IMR-90 (cell line): ENCODE data around the gene PKIG. TPM values are rescaled to one million over a fixed set of nuclear protein-coding genes. Genes with fewer than 3 reads are reported as not detected.

Experiments
- ATAC-seq: fragments of 200-7000 bp; cut with Tn5 transposase; 2 replicates; pipeline ENCODE4 v1.9.1; 2020; ENCODE audit warnings: low read depth, mild to moderate bottlenecking, moderate library complexity
- BruUV-seq: library from RNA; stranded (reverse); fragments of 400-500 nt; replicated peaks from 2 replicates; lab custom pipeline; 2021; lab: Mats Ljungman, UMichigan
- CTCF ChIA-PET: fragments of 300-600 bp; formaldehyde crosslinking; extraction: SDS; loops from one replicate; lab custom pipeline; 2021; ENCODE audit warnings: antibody characterized with exemption; lab: Yijun Ruan, JAX
- POLR2A ChIA-PET: fragments of 300-600 bp; sonication (Branson Sonifier 250); formaldehyde crosslinking; loops from one replicate; lab custom pipeline; 2022; ENCODE audit warnings: antibody characterized with exemption; ENCODE audit not compliant: unreplicated experiment; lab: Charles Lee
- DNase-seq: peaks from one replicate; pipeline ENCODE4 v3.0.0; 2013
- H2AFZ ChIP-seq: replicated peaks from 2 replicates; pipeline ENCODE3; 2013; ENCODE audit warnings: low read length, mild to moderate bottlenecking; ENCODE audit not compliant: poor library complexity
- H2AK5ac ChIP-seq: 2 replicates; pipeline ENCODE4 v1.6.1; 2013; ENCODE audit warnings: low read depth, low read length, inconsistent platforms
- H2AK9ac ChIP-seq: replicated peaks from 2 replicates; pipeline ENCODE3; 2013; ENCODE audit warnings: mild to moderate bottlenecking, low read depth, low read length, moderate library complexity; ENCODE audit not compliant: poor library complexity
- H2BK120ac ChIP-seq: 2 replicates; pipeline ENCODE4 v1.6.1; 2013; ENCODE audit warnings: low read depth, low read length, inconsistent platforms
- H2BK15ac ChIP-seq: 3 replicates; pipeline ENCODE4 v1.6.1; 2013; ENCODE audit warnings: low read depth, low read length, inconsistent platforms
- H2BK20ac ChIP-seq: 2 replicates; pipeline ENCODE4 v1.6.1; 2013; ENCODE audit warnings: low read depth, mild to moderate bottlenecking, inconsistent platforms, low read length, moderate library complexity
- H2BK5ac ChIP-seq: 2 replicates; pipeline ENCODE4 v1.6.1; 2013; ENCODE audit warnings: mild to moderate bottlenecking, low read depth, low read length, inconsistent platforms; ENCODE audit not compliant: poor library complexity, severe bottlenecking
- H3K14ac ChIP-seq: replicated peaks from 2 replicates; pipeline ENCODE4 v1.6.1; 2013; ENCODE audit warnings: low read depth, low read length, inconsistent platforms
- H3K18ac ChIP-seq: 2 replicates; pipeline ENCODE4 v1.6.1; 2013; ENCODE audit warnings: low read depth, low read length, control low read depth
- H3K23ac ChIP-seq: 2 replicates; pipeline ENCODE4 v1.6.1; 2013; ENCODE audit warnings: low read depth, low read length, inconsistent platforms
- H3K27ac ChIP-seq: 2 replicates; pipeline ENCODE4 v1.5.1; 2013; ENCODE audit warnings: mild to moderate bottlenecking, control low read depth, low read length; ENCODE audit not compliant: insufficient read depth
- H3K27me3 ChIP-seq: 2 replicates; pipeline ENCODE4 v1.6.1; 2013; ENCODE audit warnings: low read length; ENCODE audit not compliant: control insufficient read depth, insufficient read depth
- H3K36me3 ChIP-seq: 2 replicates; pipeline ENCODE4 v1.6.1; 2013; ENCODE audit warnings: low read length, mixed read lengths; ENCODE audit not compliant: control insufficient read depth, insufficient read depth
- H3K4ac ChIP-seq: 2 replicates; pipeline ENCODE4 v1.6.1; 2013; ENCODE audit warnings: low read depth, low read length, inconsistent platforms
- H3K4me1 ChIP-seq: 2 replicates; pipeline ENCODE4 v1.6.1; 2013; ENCODE audit warnings: low read length, mixed read lengths; ENCODE audit not compliant: control insufficient read depth, insufficient read depth
- H3K4me2 ChIP-seq: 2 replicates; pipeline ENCODE4 v1.6.1; 2013; ENCODE audit warnings: low read depth, mild to moderate bottlenecking, control low read depth, low read length, moderate library complexity
- H3K4me3 ChIP-seq: 2 replicates; pipeline ENCODE4 v1.5.1; 2013; ENCODE audit warnings: low read depth, mild to moderate bottlenecking, control low read depth, low read length, moderate library complexity; ENCODE audit not compliant: insufficient read depth
- H3K56ac ChIP-seq: 2 replicates; pipeline ENCODE4 v1.6.1; 2013; ENCODE audit warnings: low read length, inconsistent platforms; ENCODE audit not compliant: insufficient read depth; ENCODE audit errors: extremely low read depth
- H3K79me1 ChIP-seq, 2 experiments: 2 replicates each; pipeline ENCODE4 v1.6.1; 2013; ENCODE audit warnings: low read length in 2 of 2, inconsistent platforms in 1 of 2, low read depth in 1 of 2
- H3K9ac ChIP-seq: 2 replicates; pipeline ENCODE4 v1.6.1; 2013; ENCODE audit warnings: low read depth, low read length, control low read depth
- H3K9me1 ChIP-seq: 2 replicates; pipeline ENCODE4 v1.6.1; 2013; ENCODE audit warnings: low read length, inconsistent platforms; ENCODE audit not compliant: insufficient read depth
- H3K9me3 ChIP-seq: 2 replicates; pipeline ENCODE4 v1.6.1; 2013; ENCODE audit warnings: low read length; ENCODE audit not compliant: control insufficient read depth, insufficient read depth
- H4K20me1 ChIP-seq: 2 replicates; pipeline ENCODE4 v1.6.1; 2013; ENCODE audit warnings: low read length, inconsistent platforms; ENCODE audit not compliant: insufficient read depth
- H4K5ac ChIP-seq: 2 replicates; pipeline ENCODE4 v1.6.1; 2013; ENCODE audit warnings: mild to moderate bottlenecking, low read depth, low read length, control low read depth
- H4K8ac ChIP-seq, 2 experiments: 2 replicates each; pipeline ENCODE4 v1.6.1; 2013; ENCODE audit warnings: low read depth in 2 of 2, low read length in 2 of 2, control low read depth in 1 of 2, inconsistent platforms in 1 of 2
- H4K91ac ChIP-seq: 2 replicates; pipeline ENCODE4 v1.6.1; 2013; ENCODE audit warnings: low read depth, low read length, inconsistent platforms; ENCODE audit not compliant: insufficient read depth
- CHD1 ChIP-seq: IDR thresholded peaks from 2 replicates; pipeline ENCODE4 v1.6.1; 2012; ENCODE audit warnings: low read depth, low read length, improper control_type of control experiment
- FOS ChIP-seq: fragments of 150-350 bp; IDR thresholded peaks from 2 replicates; pipeline ENCODE4 v1.6.1; 2016; ENCODE audit warnings: low read depth, low read length
- MAFK ChIP-seq: IDR thresholded peaks from 2 replicates; pipeline ENCODE4 v1.6.1; 2012; ENCODE audit warnings: low read depth, low read length, improper control_type of control experiment
- NFE2L2 ChIP-seq: fragments of 150-350 bp; IDR thresholded peaks from 2 replicates; pipeline ENCODE4 v1.6.1; 2016; ENCODE audit warnings: low read depth, mild to moderate bottlenecking, low read length
- SMC3 ChIP-seq: fragments of 150-350 bp; IDR thresholded peaks from 2 replicates; pipeline ENCODE4 v1.6.1; 2016; ENCODE audit warnings: low read depth, mild to moderate bottlenecking, antibody characterized with exemption, low read length, moderate library complexity
- USF2 ChIP-seq: fragments of 150-350 bp; IDR thresholded peaks from 2 replicates; pipeline ENCODE4 v1.6.1; 2017; ENCODE audit warnings: mild to moderate bottlenecking, antibody characterized with exemption, low read length, low read depth
- WGBS, 2 experiments: methylation state at CpG; one replicate each; pipeline versions ENCODE4 v1.1.5 to v1.1.7; 2013; ENCODE audit warnings: missing lambda C conversion rate in 2 of 2; ENCODE audit not compliant: insufficient read length in 1 of 2; ENCODE audit errors: extremely low coverage in 2 of 2; 5-methylcytosine and 5-hydroxymethylcytosine counted together
- dilution Hi-C: fragments of 300-500 bp; cut with HindIII; formaldehyde crosslinking; loops from one replicate; pipeline ENCODE4 v1.14.3; 2018; ENCODE audit warnings: low sequenced_read_pairs; ENCODE audit not compliant: unreplicated experiment
- in situ Hi-C: fragments of 300-500 bp; cut with MboI; formaldehyde crosslinking; loops from 3 replicates; pipeline ENCODE4 v1.14.3; 2019; ENCODE audit warnings: low sequenced_read_pairs, inconsistent platforms, mixed read lengths
- intact Hi-C: fragments of 100-400 bp; cut with micrococcal nuclease; formaldehyde crosslinking; loops from 2 replicates; pipeline ENCODE4 v1.10.0; 2022
- polyA plus RNA-seq, 3 experiments: library from polyadenylated mRNA; depleted of rRNA; stranded (reverse); fragments of >200 nt; gene quantifications; 2 replicates each; pipeline ENCODE4 v1.2.3, GENCODE V29; 2012; ENCODE audit warnings: low replicate concordance in 1 of 3
- total RNA-seq: library from RNA; depleted of rRNA; stranded (reverse); fragments of >200 nt; gene quantifications from 2 replicates; pipeline ENCODE4 v1.2.3, GENCODE V29; 2012

PKIG gene
- total and polyA plus RNA-seq, 2 of the 4 experiments (the other 2 are of a cell fraction), result 78.3 to 89.6 TPM

GRCh38 chr20:44660581-44660980 lies 78.2 kb downstream of the PKIG start:
- H3K14ac ChIP-seq, result no peak overlapping the region
- no peaks in the 10 kb centered on the region for H3K9me1 ChIP-seq
- H2BK20ac ChIP-seq, result no peak overlapping the region
- no peak overlapping the region for H3K4ac ChIP-seq
- CTCF ChIA-PET, result no interaction called here
- POLR2A ChIA-PET, result no interaction called here
- no peak overlapping the region for H2BK15ac ChIP-seq
- no peak overlapping the region for H3K4me2 ChIP-seq
- no peak overlapping the region for H2BK120ac ChIP-seq
- ATAC-seq, result no peak
- no peak overlapping the region for H2AK9ac ChIP-seq
- no peak overlapping the region for H2BK5ac ChIP-seq
- H3K36me3 ChIP-seq, result no peaks in the 10 kb centered on the region
- peaks cover 11% of the 10 kb centered on the region for H3K9me3 ChIP-seq
- no peak overlapping the region for H2AFZ ChIP-seq
- H3K4me3 ChIP-seq, result no peak overlapping the region
- no TSS peak for BruUV-seq
- DNase-seq, result no peak
- H4K8ac ChIP-seq, result no peak overlapping the region
- no peak overlapping the region for H2AK5ac ChIP-seq
- H4K91ac ChIP-seq, result no peak overlapping the region
- no peak overlapping the region for H3K23ac ChIP-seq
- no peak overlapping the region for H4K5ac ChIP-seq
- TF ChIP-seq SMC3, result no peak
- TF ChIP-seq FOS, result no peak
- TF ChIP-seq MAFK, result no peak
- no peak for TF ChIP-seq NFE2L2
- no peak for TF ChIP-seq CHD1
- TF ChIP-seq USF2, result no peak
- in situ Hi-C loops, result no loop called here
- no peaks in the 10 kb centered on the region for H3K79me1 ChIP-seq
- no peaks in the 10 kb centered on the region for H4K20me1 ChIP-seq
- 45% methylated on average over 2 of the region's 5 CpGs; no CpG with 5 or more reads in 1 of the 2 experiments for WGBS, 2 experiments
- no peaks in the 10 kb centered on the region for H3K4me1 ChIP-seq
- H3K9ac ChIP-seq, result no peak overlapping the region
- dilution Hi-C loops, result no loop called here
- no peak overlapping the region for H3K56ac ChIP-seq
- intact Hi-C loops, result no loop called here
- H3K27ac ChIP-seq, result no peak overlapping the region
- no peak overlapping the region for H3K18ac ChIP-seq
- H3K27me3 ChIP-seq, result peaks cover 41% of the 10 kb centered on the region
